CD14-positive monocyte (primary cell): Measurements from ENCODE around the gene TSSK2. TPM values are rescaled to one million over a fixed set of nuclear protein-coding genes. Genes with fewer than 3 reads are reported as not detected.

Experiments
- DNase-seq, 3 donors: peaks; one replicate each; pipeline ENCODE4 v3.0.0-alpha.2; 2011 to 2022
- H2AFZ ChIP-seq: 2 replicates; pipeline ENCODE4 v1.6.0; 2012; ENCODE audit warnings: mild to moderate bottlenecking, low read depth, low read length, inconsistent platforms; ENCODE audit not compliant: insufficient read depth, poor library complexity, severe bottlenecking
- H3K27ac ChIP-seq, 2 donors: 1 replicate in 1 of 2; 2 replicates in 1 of 2; pipeline ENCODE4 v1.5.1; 2012 to 2013; ENCODE audit warnings: low read length in 2 of 2, control low read depth in 1 of 2, inconsistent platforms in 1 of 2, low read depth in 1 of 2, mild to moderate bottlenecking in 1 of 2
- H3K27me3 ChIP-seq, 2 donors: one replicate each; pipeline versions ENCODE4 v1.6.0 to v1.6.1; 2011 to 2013; ENCODE audit warnings: low read length in 2 of 2; ENCODE audit not compliant: control insufficient read depth in 2 of 2, insufficient read depth in 2 of 2
- H3K36me3 ChIP-seq, 2 donors: replicated peaks in 1 of 2; 1 replicate in 1 of 2; 2 replicates in 1 of 2; pipeline versions ENCODE4 v1.5.1 to v1.6.1; 2012 to 2013; ENCODE audit warnings: low read length in 2 of 2, control low read depth in 1 of 2, inconsistent platforms in 1 of 2, mild to moderate bottlenecking in 1 of 2; ENCODE audit not compliant: insufficient read depth in 2 of 2, control insufficient read depth in 1 of 2
- H3K4me1 ChIP-seq, 2 donors: 1 replicate in 1 of 2; 2 replicates in 1 of 2; pipeline versions ENCODE4 v1.5.1 to v1.6.1; 2012 to 2013; ENCODE audit warnings: low read length in 2 of 2, control low read depth in 1 of 2, inconsistent platforms in 1 of 2, mild to moderate bottlenecking in 1 of 2, moderate library complexity in 1 of 2; ENCODE audit not compliant: insufficient read depth in 2 of 2, control insufficient read depth in 1 of 2
- H3K4me2 ChIP-seq: replicated peaks from 2 replicates; pipeline ENCODE3; 2012; ENCODE audit warnings: low read length, moderate library complexity, mild to moderate bottlenecking; ENCODE audit not compliant: poor library complexity, severe bottlenecking; ENCODE audit errors: extremely low read depth
- H3K4me3 ChIP-seq, 3 experiments: fragments of 200-600 bp in 1 of 3; sonication (generic) in 1 of 3; replicated peaks in 1 of 3; 1 replicate in 2 of 3; 2 replicates in 1 of 3; pipeline ENCODE4 v1.5.1; 2011 to 2013; ENCODE audit warnings: low read length in 3 of 3, mild to moderate bottlenecking in 3 of 3, control low read depth in 2 of 3, low read depth in 2 of 3, inconsistent platforms in 1 of 3, moderate library complexity in 1 of 3
- H3K79me2 ChIP-seq: 2 replicates; pipeline ENCODE4 v1.6.0; 2012; ENCODE audit warnings: mild to moderate bottlenecking, control low read depth, inconsistent platforms, low read length, moderate library complexity; ENCODE audit not compliant: insufficient read depth
- H3K9ac ChIP-seq: 2 replicates; pipeline ENCODE4 v1.6.0; 2017; ENCODE audit warnings: low read length, mild to moderate bottlenecking; ENCODE audit not compliant: insufficient read depth, poor library complexity, severe bottlenecking
- H3K9me3 ChIP-seq, 2 donors: replicated peaks in 1 of 2; 1 replicate in 1 of 2; 2 replicates in 1 of 2; pipeline versions ENCODE4 v1.5.1 to v1.6.1; 2012 to 2013; ENCODE audit warnings: low read length in 2 of 2, control low read depth in 1 of 2; ENCODE audit not compliant: control insufficient read depth in 1 of 2, insufficient read depth in 1 of 2
- H4K20me1 ChIP-seq: 2 replicates; pipeline ENCODE4 v1.6.0; 2012; ENCODE audit warnings: mild to moderate bottlenecking, low read length, control low read depth, moderate library complexity; ENCODE audit not compliant: insufficient read depth
- H3K27ac Mint-ChIP-seq, 7 donors: one replicate each; pipeline ENCODE4 v1.8.0; 2020; ENCODE audit warnings: mild to moderate bottlenecking in 7 of 7, mixed read lengths in 7 of 7, moderate library complexity in 6 of 7, inconsistent platforms in 2 of 7
- H3K27me3 Mint-ChIP-seq, 3 donors: one replicate each; pipeline ENCODE4 v1.8.0; 2021 to 2022; ENCODE audit warnings: low read depth in 3 of 3, mild to moderate bottlenecking in 3 of 3, mixed read lengths in 3 of 3, moderate library complexity in 3 of 3, inconsistent platforms in 1 of 3
- H3K36me3 Mint-ChIP-seq, 2 donors: one replicate each; pipeline ENCODE4 v1.8.0; 2020; ENCODE audit warnings: mixed read lengths in 2 of 2, inconsistent platforms in 1 of 2, mild to moderate bottlenecking in 1 of 2
- H3K4me1 Mint-ChIP-seq: one replicate; pipeline ENCODE4 v1.8.0; 2020; ENCODE audit warnings: mild to moderate bottlenecking, mixed read lengths
- H3K4me3 Mint-ChIP-seq, 2 donors: one replicate each; pipeline ENCODE4 v1.8.0; 2020; ENCODE audit warnings: mild to moderate bottlenecking in 2 of 2, mixed read lengths in 2 of 2, moderate library complexity in 1 of 2
- H3K9me3 Mint-ChIP-seq, 7 donors: one replicate each; pipeline ENCODE4 v1.8.0; 2020 to 2022; ENCODE audit warnings: mixed read lengths in 7 of 7, mild to moderate bottlenecking in 6 of 7, moderate library complexity in 6 of 7, inconsistent platforms in 2 of 7
- WGBS: methylation state at CpG from one replicate; pipeline ENCODE4 v1.1.5; 2013; ENCODE audit warnings: missing lambda C conversion rate; ENCODE audit not compliant: insufficient coverage; 5-methylcytosine and 5-hydroxymethylcytosine counted together
- intact Hi-C, 2 donors: fragments of 100-400 bp; cut with micrococcal nuclease; formaldehyde crosslinking; loops; one replicate each; pipeline versions ENCODE4 v1.15.0 to v1.15.1; 2023
- polyA plus RNA-seq, 3 donors: library from polyadenylated mRNA; depleted of rRNA in 1 of 3; unstranded in 2 of 3; stranded (reverse) in 1 of 3; fragments of 300-500 nt in 2 of 3; fragments of >200 nt in 1 of 3; fragmentation: Illumina TruSeq in 2 of 3; gene quantifications; 1 replicate in 2 of 3; 2 replicates in 1 of 3; pipeline ENCODE4 v1.2.3, GENCODE V29; 2012 to 2021
- TF ChIP-seq, protein P1 (sequence below): fragments of 200-600 bp; IDR thresholded peaks from one replicate; pipeline ENCODE4 v1.8.0; 2022; ENCODE audit warnings: antibody characterized with exemption, mild to moderate bottlenecking

Gene TSSK2
- polyA plus RNA-seq, 3 donors, result 0.04 TPM; not detected in 2

DNA sequence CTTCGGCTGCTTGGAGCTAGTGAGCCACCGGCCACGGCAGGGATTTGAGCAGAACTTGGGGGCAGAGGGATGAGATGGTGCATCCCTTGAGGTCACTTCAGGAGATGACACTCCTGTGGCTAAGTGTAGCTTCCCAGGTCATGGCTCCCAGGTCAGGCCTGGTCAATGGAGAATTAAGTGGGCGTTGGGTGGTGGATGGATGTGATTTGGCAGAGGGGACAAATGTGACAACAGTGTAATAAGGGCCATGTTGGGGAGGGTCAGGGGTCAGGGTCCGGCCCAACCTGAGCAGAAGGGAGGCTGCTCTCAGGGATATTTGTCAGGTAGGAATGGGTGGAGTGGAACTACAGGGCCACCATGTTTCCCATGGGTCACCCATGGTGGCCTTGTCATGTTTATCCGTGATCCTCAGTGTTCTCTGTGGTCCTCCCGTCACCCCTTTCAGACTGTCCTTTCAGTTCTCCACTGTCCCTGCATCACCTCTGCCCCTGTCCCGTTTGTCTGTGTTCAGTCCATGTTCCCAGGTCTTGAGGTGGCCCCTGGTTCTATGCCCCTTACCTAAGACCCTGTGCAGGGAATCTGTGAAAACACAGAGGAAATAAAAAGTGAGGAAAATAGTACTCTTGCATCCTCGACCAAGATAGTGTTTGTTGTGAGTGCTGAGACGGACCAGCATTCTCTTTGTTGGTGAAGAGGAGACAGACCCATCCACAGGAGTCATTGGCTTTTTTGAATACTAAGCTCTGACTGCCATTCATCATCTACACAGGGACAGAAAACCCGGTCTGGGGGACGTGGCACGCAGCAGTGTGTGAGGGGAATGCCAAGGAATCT, 41.3 kb downstream of the TSSK2 start:
- intact Hi-C loops, result no loop called here
- TF ChIP-seq, protein P1, sequence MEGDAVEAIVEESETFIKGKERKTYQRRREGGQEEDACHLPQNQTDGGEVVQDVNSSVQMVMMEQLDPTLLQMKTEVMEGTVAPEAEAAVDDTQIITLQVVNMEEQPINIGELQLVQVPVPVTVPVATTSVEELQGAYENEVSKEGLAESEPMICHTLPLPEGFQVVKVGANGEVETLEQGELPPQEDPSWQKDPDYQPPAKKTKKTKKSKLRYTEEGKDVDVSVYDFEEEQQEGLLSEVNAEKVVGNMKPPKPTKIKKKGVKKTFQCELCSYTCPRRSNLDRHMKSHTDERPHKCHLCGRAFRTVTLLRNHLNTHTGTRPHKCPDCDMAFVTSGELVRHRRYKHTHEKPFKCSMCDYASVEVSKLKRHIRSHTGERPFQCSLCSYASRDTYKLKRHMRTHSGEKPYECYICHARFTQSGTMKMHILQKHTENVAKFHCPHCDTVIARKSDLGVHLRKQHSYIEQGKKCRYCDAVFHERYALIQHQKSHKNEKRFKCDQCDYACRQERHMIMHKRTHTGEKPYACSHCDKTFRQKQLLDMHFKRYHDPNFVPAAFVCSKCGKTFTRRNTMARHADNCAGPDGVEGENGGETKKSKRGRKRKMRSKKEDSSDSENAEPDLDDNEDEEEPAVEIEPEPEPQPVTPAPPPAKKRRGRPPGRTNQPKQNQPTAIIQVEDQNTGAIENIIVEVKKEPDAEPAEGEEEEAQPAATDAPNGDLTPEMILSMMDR, result no peak
- Histone ChIP-seq H4K20me1 (peaks cover 14% of the 10 kb centered on the region), H3K4me2 (peak overlapping the region; percentile 90), H2AFZ (peak overlapping the region; percentile 98), H3K4me1 (peaks cover 50 to 61% of the 10 kb centered on the region in 2 donors), H3K9ac (peak overlapping the region; percentile 91), H3K79me2 (peaks cover 24% of the 10 kb centered on the region), H3K4me3 (peak overlapping the region; percentile 89 to 90 (median 90)), H3K9me3 (peaks cover 0 to 12% of the 10 kb centered on the region in 2 donors), H3K36me3 (no peaks in the 10 kb centered on the region), H3K27me3 (peaks cover 21 to 37% of the 10 kb centered on the region in 2 donors), H3K27ac (peak overlapping the region; percentile 7 to 84)
- DNase-seq, result no peak
- peak overlapping the region; percentile 96 to 98 for H3K4me3 Mint-ChIP-seq
- WGBS, result 35% methylated on average over 8 of the region's 13 CpGs
- H3K9me3 Mint-ChIP-seq, result peaks cover 0 to 15% (median 5%) of the 10 kb centered on the region in 7 donors
- H3K36me3 Mint-ChIP-seq, result peaks cover 0 to 4% of the 10 kb centered on the region in 2 donors
- peak overlapping the region; percentile 72 to 95 (median 77) for H3K27ac Mint-ChIP-seq
- H3K27me3 Mint-ChIP-seq, result peaks cover 35 to 36% (median 36%) of the 10 kb centered on the region in 3 donors
- H3K4me1 Mint-ChIP-seq, result peaks cover 48% of the 10 kb centered on the region

DNA sequence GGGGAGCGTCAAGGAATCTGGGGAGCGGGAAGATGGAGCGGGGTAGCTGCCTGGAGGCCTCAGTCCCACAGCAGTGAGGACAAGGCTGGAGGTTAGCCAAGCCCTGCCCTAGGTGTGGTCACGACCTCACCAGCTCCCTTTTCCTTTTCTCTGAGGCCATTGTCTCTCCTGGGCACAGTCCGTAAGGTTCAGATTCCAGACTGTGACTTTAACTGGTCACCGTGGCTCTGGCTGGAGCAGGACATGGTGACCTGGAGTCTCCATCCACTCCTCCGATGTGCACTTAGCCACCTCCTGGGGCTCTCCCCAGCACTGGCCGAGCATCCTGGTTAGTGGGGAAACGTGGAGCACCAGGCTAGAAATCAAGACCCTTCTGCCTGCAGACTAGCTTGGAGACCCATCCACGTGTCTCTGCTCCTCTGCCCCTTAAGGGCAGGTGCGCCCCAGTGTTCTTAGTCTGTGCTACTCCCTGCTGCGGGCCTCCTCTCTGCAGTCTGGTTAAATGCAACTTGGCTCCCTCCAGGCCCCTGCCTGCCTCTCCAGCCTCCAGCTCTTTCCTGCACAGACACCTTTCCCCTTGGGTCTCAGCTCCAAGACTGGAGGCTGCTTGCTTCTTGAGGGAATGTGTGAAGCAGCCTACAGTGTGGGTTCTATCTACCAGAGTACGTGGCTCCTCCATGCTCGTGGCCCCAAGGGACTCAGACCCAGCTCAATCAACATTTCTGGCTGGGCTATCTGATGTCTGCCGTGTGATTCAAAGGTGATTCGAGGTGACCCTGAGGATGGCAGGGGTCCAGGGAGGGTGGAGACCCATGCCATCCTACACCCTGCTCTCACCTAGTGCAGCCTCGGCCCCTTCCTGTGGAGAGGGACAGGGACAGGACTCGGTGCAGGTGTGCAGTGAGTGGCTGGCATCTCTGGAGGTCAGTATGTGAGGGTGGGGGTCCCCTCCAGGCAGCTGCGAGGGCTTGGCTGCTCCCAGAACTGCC, 42.2 kb downstream of the TSSK2 start:
- Mint-ChIP-seq H3K4me3 (peak overlapping the region in 1 of 2 donors; percentile 96), H3K36me3 (peaks cover 0 to 4% of the 10 kb centered on the region in 2 donors), H3K4me1 (peaks cover 50% of the 10 kb centered on the region), H3K27ac (peak overlapping the region in 6 of 7 donors; percentile 19 to 89 (median 72)), H3K9me3 (peaks cover 0 to 15% (median 5%) of the 10 kb centered on the region in 7 donors), H3K27me3 (peaks cover 27 to 29% (median 27%) of the 10 kb centered on the region in 3 donors)
- Histone ChIP-seq H3K36me3 (no peaks in the 10 kb centered on the region), H3K9me3 (peaks cover 0 to 9% of the 10 kb centered on the region in 2 donors), H3K27ac (peak overlapping the region; percentile 40 to 84), H3K79me2 (peaks cover 24% of the 10 kb centered on the region), H3K9ac (no peak overlapping the region), H3K4me2 (no peak overlapping the region), H4K20me1 (peaks cover 14% of the 10 kb centered on the region), H2AFZ (no peak overlapping the region), H3K4me1 (peaks cover 54 to 68% of the 10 kb centered on the region in 2 donors), H3K27me3 (peaks cover 17 to 28% of the 10 kb centered on the region in 2 donors), H3K4me3 (peak overlapping the region in 1 of 3 experiments; percentile 90)
- TF ChIP-seq, protein P1, result no peak
- DNase-seq, result no peak
- intact Hi-C loops, result no loop called here
- WGBS, result 92% methylated on average over 16 of the region's 19 CpGs
